Peyer's patch (tissue), 4 donors: ENCODE measurements around the gene SIK2. TPM values are rescaled to one million over a fixed set of nuclear protein-coding genes. Genes with fewer than 3 reads are reported as not detected.
A peak's percentile ranks its signal among the peaks of the same experiment; 100 is the strongest.

Experiments used
- DNase-seq, 3 donors: peaks; one replicate each; pipeline ENCODE4 v3.0.0-alpha.2; 2017 to 2019
- H3K27ac ChIP-seq, 4 donors: fragments of 200-600 bp; sonication (generic); one replicate each; pipeline ENCODE4 v1.5.1; 2016 to 2019
- H3K27me3 ChIP-seq, 2 donors: fragments of 200-600 bp; sonication (generic); one replicate each; pipeline ENCODE4 v1.5.1; 2019
- H3K36me3 ChIP-seq, 3 donors: fragments of 200-600 bp; sonication (generic); one replicate each; pipeline ENCODE4 v1.5.1; 2016 to 2019
- H3K4me1 ChIP-seq, 4 donors: fragments of 200-600 bp; sonication (generic); one replicate each; pipeline ENCODE4 v1.5.1; 2016 to 2019
- H3K4me3 ChIP-seq, 4 donors: fragments of 200-600 bp; sonication (generic); 1 replicate in 3 of 4; 2 replicates in 1 of 4; pipeline ENCODE4 v1.5.1; 2016 to 2019; ENCODE audit warnings: mild to moderate bottlenecking in 1 of 4
- H3K9me3 ChIP-seq, 4 donors: fragments of 200-600 bp; sonication (generic); one replicate each; pipeline ENCODE4 v1.5.1; 2016 to 2019; ENCODE audit warnings: mild to moderate bottlenecking in 1 of 4
- POLR2A ChIP-seq, 2 donors: fragments of 450-650 bp; IDR thresholded peaks; one replicate each; pipeline ENCODE4 v1.5.1; 2017; ENCODE audit warnings: antibody characterized with exemption in 2 of 2, mild to moderate bottlenecking in 2 of 2, moderate library complexity in 2 of 2
- total RNA-seq, 4 donors: library from RNA; depleted of rRNA; stranded (reverse); fragments of >200 nt; gene quantifications; one replicate each; pipeline ENCODE4 v1.1.0, GENCODE V29; 2016
- TF ChIP-seq, protein P1 (sequence below), 6 experiments: fragments of 450-650 bp in 4 of 6; fragments of 200-600 bp in 2 of 6; sonication (generic) in 1 of 6; IDR thresholded peaks; one replicate each; pipeline ENCODE4 v1.5.1; 2017 to 2019; ENCODE audit warnings: antibody characterized with exemption in 6 of 6, mild to moderate bottlenecking in 3 of 6, moderate library complexity in 1 of 6

SIK2 gene
- total RNA-seq, 4 donors from 2014 or later: 12.4 to 16.3 (median 14.4) TPM

DNA sequence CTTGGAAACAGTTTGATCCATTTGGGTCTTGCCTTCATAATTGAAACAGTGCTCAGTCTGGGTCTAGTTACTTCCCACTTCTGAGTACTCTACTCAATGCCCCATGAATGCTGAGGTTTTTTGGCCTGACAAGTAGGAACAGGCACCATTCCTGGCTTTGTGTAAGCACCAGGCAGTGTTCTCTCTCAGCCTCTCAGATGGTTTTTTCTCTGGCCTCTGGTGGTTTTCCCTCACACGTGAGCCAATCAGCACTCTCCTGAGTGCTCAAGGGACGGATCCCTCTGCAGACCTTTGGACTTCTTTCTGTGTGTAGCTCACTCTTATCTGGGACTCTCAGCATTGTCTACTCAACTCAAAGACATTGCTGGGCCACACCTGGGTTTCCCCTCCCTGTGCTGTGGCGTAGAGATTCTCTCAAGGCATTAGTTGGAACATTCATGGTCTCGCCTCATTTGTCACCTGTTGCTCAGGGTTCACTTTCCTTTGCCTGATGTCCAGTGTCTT is 21.3 kb downstream of the SIK2 start:
- H3K4me1 ChIP-seq: peaks cover 0 to 6% (median 0%) of the 10 kb centered on the region in 4 donors
- no peaks in the 10 kb centered on the region for H3K9me3 ChIP-seq
- DNase-seq: peak in 2 of 3 donors; percentile 71 to 82

DNA sequence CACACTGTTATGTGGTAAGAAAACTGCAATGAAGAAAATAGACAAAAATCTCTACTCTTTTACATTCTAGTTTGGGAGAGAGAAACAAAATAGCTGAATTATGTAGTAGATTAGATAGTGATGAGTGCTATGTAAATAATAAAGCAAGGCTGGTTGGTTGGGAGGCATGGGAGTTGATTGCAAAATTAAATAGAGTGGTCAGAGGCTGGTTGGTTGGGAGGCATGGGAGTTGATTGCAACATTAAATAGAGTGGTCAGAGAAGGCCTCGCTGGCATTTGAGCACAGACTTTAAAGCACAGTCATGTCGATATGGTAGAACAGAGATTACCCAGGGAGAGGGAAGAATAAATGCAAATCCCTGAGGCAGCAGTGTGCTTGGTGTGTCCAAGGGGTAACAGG is 22.4 kb downstream of the SIK2 start:
- Histone ChIP-seq H3K4me3 (no peak overlapping the region), H3K27ac (no peak overlapping the region), H3K36me3 (peaks cover 0 to 5% (median 0%) of the 10 kb centered on the region in 3 donors), H3K9me3 (no peaks in the 10 kb centered on the region), H3K27me3 (no peaks in the 10 kb centered on the region), H3K4me1 (peaks cover 0 to 9% (median 0%) of the 10 kb centered on the region in 4 donors)
- DNase-seq: no peak
- TF ChIP-seq POLR2A (IDR thresholded peaks at IDR 0.05): no peak
- TF ChIP-seq, protein P1, sequence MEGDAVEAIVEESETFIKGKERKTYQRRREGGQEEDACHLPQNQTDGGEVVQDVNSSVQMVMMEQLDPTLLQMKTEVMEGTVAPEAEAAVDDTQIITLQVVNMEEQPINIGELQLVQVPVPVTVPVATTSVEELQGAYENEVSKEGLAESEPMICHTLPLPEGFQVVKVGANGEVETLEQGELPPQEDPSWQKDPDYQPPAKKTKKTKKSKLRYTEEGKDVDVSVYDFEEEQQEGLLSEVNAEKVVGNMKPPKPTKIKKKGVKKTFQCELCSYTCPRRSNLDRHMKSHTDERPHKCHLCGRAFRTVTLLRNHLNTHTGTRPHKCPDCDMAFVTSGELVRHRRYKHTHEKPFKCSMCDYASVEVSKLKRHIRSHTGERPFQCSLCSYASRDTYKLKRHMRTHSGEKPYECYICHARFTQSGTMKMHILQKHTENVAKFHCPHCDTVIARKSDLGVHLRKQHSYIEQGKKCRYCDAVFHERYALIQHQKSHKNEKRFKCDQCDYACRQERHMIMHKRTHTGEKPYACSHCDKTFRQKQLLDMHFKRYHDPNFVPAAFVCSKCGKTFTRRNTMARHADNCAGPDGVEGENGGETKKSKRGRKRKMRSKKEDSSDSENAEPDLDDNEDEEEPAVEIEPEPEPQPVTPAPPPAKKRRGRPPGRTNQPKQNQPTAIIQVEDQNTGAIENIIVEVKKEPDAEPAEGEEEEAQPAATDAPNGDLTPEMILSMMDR (IDR thresholded peaks at IDR 0.05): no peak

More for the DNA sequence above, 21.3 kb downstream of the SIK2 start:
- Histone ChIP-seq H3K4me3 (no peak overlapping the region), H3K36me3 (peaks cover 0 to 11% (median 0%) of the 10 kb centered on the region in 3 donors), H3K27me3 (no peaks in the 10 kb centered on the region), H3K27ac (peak overlapping the region in 2 of 4 donors; percentile 53 to 73)
- TF ChIP-seq, protein P1 (IDR thresholded peaks at IDR 0.05): no peak
- no peak for TF ChIP-seq POLR2A (IDR thresholded peaks at IDR 0.05)

DNA sequence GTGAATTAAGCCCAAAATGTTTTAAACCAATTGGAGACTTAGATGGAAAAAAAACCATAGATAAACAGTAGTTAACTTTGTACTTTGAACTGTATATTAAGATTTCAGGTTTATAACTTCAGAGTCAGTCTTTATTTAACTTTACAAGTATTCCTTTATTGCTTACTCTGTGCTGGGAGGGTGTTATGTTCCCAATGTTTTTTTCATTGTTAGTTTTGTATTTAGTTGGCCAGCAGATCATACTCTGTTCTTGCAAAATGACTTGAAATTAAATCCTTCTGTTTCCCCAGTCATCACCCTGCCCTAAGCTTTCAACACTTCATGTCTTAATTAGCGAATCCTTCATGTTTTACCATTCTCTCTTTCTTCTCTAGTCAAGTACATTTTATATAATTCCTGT is 25.3 kb downstream of the SIK2 start:
- TF ChIP-seq, protein P1 (IDR thresholded peaks at IDR 0.05): no peak
- TF ChIP-seq POLR2A (IDR thresholded peaks at IDR 0.05): no peak
- Histone ChIP-seq H3K4me3 (peak overlapping the region in 2 of 4 donors; percentile 1 to 4), H3K9me3 (no peaks in the 10 kb centered on the region), H3K4me1 (peaks cover 0 to 24% (median 0%) of the 10 kb centered on the region in 4 donors), H3K36me3 (no peaks in the 10 kb centered on the region), H3K27ac (no peak overlapping the region), H3K27me3 (no peaks in the 10 kb centered on the region)
- DNase-seq: no peak

DNA sequence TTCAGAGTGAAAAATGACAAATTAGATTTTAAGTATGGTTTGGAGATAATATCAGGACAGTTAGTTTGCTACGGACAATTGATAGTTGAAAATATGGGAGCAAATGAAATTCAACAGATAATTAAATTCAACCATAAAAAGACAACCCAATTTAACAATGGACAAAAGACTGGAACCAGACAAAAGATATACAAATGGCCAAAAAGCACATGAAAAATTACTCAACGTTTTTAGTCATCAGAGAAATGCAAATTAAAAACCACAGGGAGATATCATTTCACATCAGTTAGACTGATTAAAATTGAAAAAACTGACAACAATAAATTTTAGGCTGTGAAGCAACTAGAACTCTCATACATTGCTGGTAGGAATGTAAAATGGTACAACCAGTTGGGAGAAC is 27.2 kb downstream of the SIK2 start:
- Histone ChIP-seq H3K27me3 (no peaks in the 10 kb centered on the region), H3K27ac (no peak overlapping the region), H3K4me1 (peaks cover 0 to 41% (median 0%) of the 10 kb centered on the region in 4 donors), H3K9me3 (no peaks in the 10 kb centered on the region), H3K4me3 (no peak overlapping the region), H3K36me3 (no peaks in the 10 kb centered on the region)
- DNase-seq: no peak
- TF ChIP-seq, protein P1 (IDR thresholded peaks at IDR 0.05): no peak
- TF ChIP-seq POLR2A (IDR thresholded peaks at IDR 0.05): no peak

DNA sequence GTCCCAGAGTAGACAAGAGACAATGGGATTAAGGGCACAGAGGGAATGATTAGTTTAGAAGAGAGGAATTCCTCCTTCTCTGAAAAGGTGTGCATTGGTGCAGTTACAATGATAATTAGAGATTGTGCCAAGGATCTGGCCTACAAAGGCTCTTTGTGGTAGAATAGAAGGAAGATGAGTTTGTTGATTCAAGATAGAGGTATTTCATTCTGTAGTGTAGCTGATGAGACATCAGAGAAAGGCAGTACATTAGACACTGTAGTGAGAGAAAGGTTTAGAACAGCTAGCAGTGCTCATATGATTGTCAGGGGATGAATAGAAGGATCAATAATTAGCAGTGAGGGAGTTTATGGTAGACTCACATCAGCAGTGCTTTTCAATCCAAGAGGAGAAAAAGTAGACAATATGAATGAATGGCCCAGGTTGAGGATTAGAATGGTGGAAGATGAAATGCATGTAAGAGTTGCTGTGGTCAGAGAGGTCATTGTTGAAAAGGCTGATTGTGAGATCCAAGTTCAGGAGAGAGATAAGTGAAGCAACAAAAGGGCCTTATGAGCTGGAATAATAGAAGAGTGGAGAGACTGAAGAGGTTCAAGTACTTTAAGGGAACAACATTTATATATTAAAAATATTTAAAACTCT is 28.9 kb downstream of the SIK2 start:
- Histone ChIP-seq H3K27me3 (no peaks in the 10 kb centered on the region), H3K4me3 (no peak overlapping the region), H3K4me1 (peaks cover 0 to 51% (median 0%) of the 10 kb centered on the region in 4 donors), H3K36me3 (no peaks in the 10 kb centered on the region), H3K9me3 (no peaks in the 10 kb centered on the region), H3K27ac (no peak overlapping the region)
- TF ChIP-seq, protein P1 (IDR thresholded peaks at IDR 0.05): no peak
- no peak for TF ChIP-seq POLR2A (IDR thresholded peaks at IDR 0.05)
- DNase-seq: no peak
